Mesendoderm (in vitro differentiated cells): ENCODE data around the gene ARFGAP3.

Experiments used
- DNase-seq: peaks from one replicate; pipeline ENCODE4 v3.0.0; 2013
- H2AK5ac ChIP-seq: 2 replicates; pipeline ENCODE4 v1.6.1; 2013; ENCODE audit warnings: low read length, inconsistent platforms
- H2BK120ac ChIP-seq: 2 replicates; pipeline ENCODE4 v1.6.1; 2013; ENCODE audit warnings: low read depth, mild to moderate bottlenecking, low read length, moderate library complexity, mixed read lengths
- H2BK15ac ChIP-seq: replicated peaks from 2 replicates; pipeline ENCODE4 v1.6.1; 2013; ENCODE audit warnings: low read depth, mild to moderate bottlenecking, moderate library complexity
- H2BK5ac ChIP-seq: 2 replicates; pipeline ENCODE4 v1.6.1; 2013; ENCODE audit warnings: low read length, inconsistent platforms
- H3K18ac ChIP-seq: 2 replicates; pipeline ENCODE4 v1.6.1; 2013; ENCODE audit warnings: mild to moderate bottlenecking, low read length, mixed read lengths
- H3K23ac ChIP-seq: one replicate; pipeline ENCODE4 v1.6.1; 2013; ENCODE audit warnings: low read length
- H3K27ac ChIP-seq: 2 replicates; pipeline ENCODE4 v1.5.1; 2013; ENCODE audit warnings: low read depth, mild to moderate bottlenecking, inconsistent platforms, low read length, moderate library complexity
- H3K27me3 ChIP-seq: 2 replicates; pipeline ENCODE4 v1.6.1; 2013; ENCODE audit warnings: low read length, control low read depth, mild to moderate bottlenecking, inconsistent platforms; ENCODE audit not compliant: insufficient read depth, poor library complexity
- H3K36me3 ChIP-seq: 2 replicates; pipeline ENCODE4 v1.6.1; 2013; ENCODE audit warnings: low read length, inconsistent platforms; ENCODE audit not compliant: control insufficient read depth, insufficient read depth
- H3K4ac ChIP-seq: one replicate; pipeline ENCODE4 v1.6.1; 2013; ENCODE audit warnings: low read depth, mild to moderate bottlenecking, low read length, moderate library complexity
- H3K4me1 ChIP-seq: 2 replicates; pipeline ENCODE4 v1.6.1; 2013; ENCODE audit warnings: low read depth, low read length, inconsistent platforms; ENCODE audit not compliant: control insufficient read depth
- H3K4me2 ChIP-seq: 2 replicates; pipeline ENCODE4 v1.6.1; 2013; ENCODE audit warnings: low read length
- H3K4me3 ChIP-seq: 2 replicates; pipeline ENCODE4 v1.5.1; 2013; ENCODE audit warnings: mild to moderate bottlenecking, low read length
- H3K56ac ChIP-seq: one replicate; pipeline ENCODE4 v1.6.1; 2013; ENCODE audit warnings: low read length
- H3K79me1 ChIP-seq: 2 replicates; pipeline ENCODE4 v1.6.1; 2013; ENCODE audit warnings: low read length, inconsistent platforms
- H3K79me2 ChIP-seq: 2 replicates; pipeline ENCODE4 v1.6.1; 2013; ENCODE audit warnings: mild to moderate bottlenecking, low read length; ENCODE audit not compliant: control insufficient read depth, insufficient read depth
- H3K9ac ChIP-seq: 2 replicates; pipeline ENCODE4 v1.6.1; 2013; ENCODE audit warnings: low read length, inconsistent platforms
- H4K5ac ChIP-seq: one replicate; pipeline ENCODE4 v1.6.1; 2013; ENCODE audit warnings: low read length
- H4K8ac ChIP-seq: one replicate; pipeline ENCODE4 v1.6.1; 2013; ENCODE audit warnings: low read depth, mild to moderate bottlenecking, control low read depth, low read length, moderate library complexity
- WGBS: extraction: QIAGEN DNeasy Blood & Tissue Kit; methylation state at CpG from one replicate; pipeline ENCODE4 v1.1.7; 2013; ENCODE audit warnings: low lambda C conversion rate, missing lambda C conversion rate; ENCODE audit not compliant: insufficient coverage; ENCODE audit errors: extremely low coverage; 5-methylcytosine and 5-hydroxymethylcytosine counted together

The ARFGAP3 gene

DNA sequence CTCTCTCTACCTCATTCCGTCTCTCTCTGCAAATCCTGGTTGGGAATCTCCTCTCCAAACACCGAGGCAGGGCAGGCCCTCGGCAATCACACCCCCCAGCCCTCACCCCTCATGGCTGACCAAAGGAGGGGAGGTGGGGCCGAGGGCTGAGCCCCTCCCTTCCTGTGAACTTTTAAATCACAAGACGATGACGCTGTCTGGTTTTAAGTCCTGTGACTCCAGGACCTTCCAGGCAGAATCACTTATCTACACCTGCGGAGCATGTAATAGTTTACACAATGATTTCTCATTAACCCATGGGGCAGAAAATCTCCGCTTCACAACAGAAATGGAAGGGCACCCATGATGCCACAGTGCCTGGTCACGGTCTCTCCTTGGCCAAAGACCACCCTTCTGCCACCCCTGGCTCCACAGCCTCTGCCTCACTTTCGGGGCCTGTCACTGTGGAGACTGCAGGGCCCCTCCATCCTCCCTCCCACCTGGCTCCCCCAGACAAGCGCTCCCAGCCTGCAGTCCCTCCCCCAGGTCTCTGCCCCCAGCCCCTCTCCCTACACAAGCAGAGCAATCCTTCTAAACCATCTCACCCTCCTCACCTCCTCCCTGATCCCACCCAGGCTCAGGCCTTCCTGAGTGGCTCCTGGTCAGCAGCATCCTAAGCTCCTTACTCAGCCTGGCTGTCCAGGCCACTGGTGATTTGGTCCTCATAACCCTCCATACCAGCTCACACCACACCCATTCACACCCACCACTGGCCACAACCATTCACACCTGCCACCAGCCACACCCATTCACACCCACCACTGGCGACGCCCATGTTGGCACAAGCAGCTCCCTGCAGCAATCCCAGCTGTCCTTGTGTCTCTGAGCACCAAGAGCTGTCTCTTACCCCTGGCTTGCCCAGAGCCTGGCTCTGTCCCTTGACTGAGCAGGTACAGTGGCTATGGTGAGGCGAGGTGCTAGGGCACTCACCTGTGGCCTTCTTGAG, 30.7 kb upstream of the ARFGAP3 start:
- Histone ChIP-seq H3K4me1 (peaks cover 11% of the 10 kb centered on the region), H4K5ac (no peak overlapping the region), H3K56ac (no peak overlapping the region), H3K4ac (no peak overlapping the region), H3K18ac (no peak overlapping the region), H3K4me3 (no peak overlapping the region), H3K4me2 (no peak overlapping the region), H2BK15ac (no peak overlapping the region), H3K79me1 (peaks cover 2% of the 10 kb centered on the region), H3K27ac (no peak overlapping the region), H4K8ac (no peak overlapping the region), H2BK120ac (no peak overlapping the region), H3K36me3 (peaks cover 18% of the 10 kb centered on the region), H3K27me3 (no peaks in the 10 kb centered on the region), H2AK5ac (no peak overlapping the region), H2BK5ac (no peak overlapping the region), H3K9ac (no peak overlapping the region), H3K79me2 (no peaks in the 10 kb centered on the region), H3K23ac (no peak overlapping the region)
- DNase-seq, result no peak
- WGBS, result no CpG with 5 or more reads among the region's 14 CpGs

DNA sequence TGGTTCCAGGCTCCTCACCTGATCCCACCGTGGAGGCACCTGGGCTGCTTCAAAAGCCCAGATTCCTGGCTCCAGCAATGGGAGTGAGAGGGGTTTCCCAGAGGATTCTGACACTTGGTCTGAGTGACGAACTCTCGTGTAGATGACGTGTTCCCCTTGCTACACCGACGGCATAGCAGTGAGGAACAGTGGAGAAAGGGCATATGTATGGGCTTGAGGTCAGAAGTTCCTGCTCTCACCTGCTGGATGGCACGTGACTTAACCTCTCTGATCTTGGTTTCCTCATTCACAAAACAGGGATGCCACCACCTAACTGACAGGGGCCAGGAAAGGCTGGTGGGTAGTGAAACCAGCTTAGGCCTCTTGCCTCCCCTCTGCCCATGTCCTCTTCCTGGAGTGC, 30.0 kb upstream of the ARFGAP3 start:
- Histone ChIP-seq H3K4me1 (peaks cover 11% of the 10 kb centered on the region), H3K4ac (no peak overlapping the region), H2BK5ac (no peak overlapping the region), H4K5ac (no peak overlapping the region), H3K27ac (no peak overlapping the region), H3K79me2 (no peaks in the 10 kb centered on the region), H3K79me1 (peaks cover 2% of the 10 kb centered on the region), H3K18ac (no peak overlapping the region), H3K27me3 (no peaks in the 10 kb centered on the region), H3K56ac (no peak overlapping the region), H2AK5ac (no peak overlapping the region), H2BK120ac (no peak overlapping the region), H3K4me2 (no peak overlapping the region), H3K9ac (no peak overlapping the region), H4K8ac (no peak overlapping the region), H2BK15ac (no peak overlapping the region), H3K4me3 (no peak overlapping the region), H3K36me3 (peaks cover 18% of the 10 kb centered on the region), H3K23ac (no peak overlapping the region)
- WGBS, result no CpG with 5 or more reads among the region's 7 CpGs
- no peak for DNase-seq

DNA sequence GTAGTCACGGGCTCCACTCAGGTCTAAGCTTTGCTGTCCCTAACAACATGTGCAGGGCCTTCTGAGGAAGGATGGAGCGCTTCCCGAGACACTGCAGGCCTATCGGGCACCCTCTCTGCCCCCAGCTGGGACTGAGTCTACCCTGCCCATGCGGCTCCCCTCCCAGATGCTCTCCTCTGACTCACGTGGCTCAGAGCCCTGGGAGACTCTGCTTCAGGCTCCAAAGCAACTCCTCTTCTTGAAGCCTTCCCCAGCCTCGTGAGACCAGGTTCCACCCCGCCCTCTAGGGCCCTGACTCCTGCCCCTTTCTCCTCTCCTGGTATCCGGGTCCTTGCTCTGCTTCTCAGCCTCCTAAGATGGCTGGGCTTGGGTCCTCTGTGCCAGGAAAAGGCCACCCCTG, 28.4 kb upstream of the ARFGAP3 start:
- no peak overlapping the region for H3K4ac ChIP-seq
- H2BK120ac ChIP-seq, result no peak overlapping the region
- H2BK15ac ChIP-seq, result no peak overlapping the region
- H3K79me1 ChIP-seq, result peaks cover 2% of the 10 kb centered on the region
- no peak overlapping the region for H3K9ac ChIP-seq
- H3K36me3 ChIP-seq, result peaks cover 16% of the 10 kb centered on the region
- no peak overlapping the region for H4K5ac ChIP-seq
- peaks cover 11% of the 10 kb centered on the region for H3K4me1 ChIP-seq
- no CpG with 5 or more reads among the region's 9 CpGs for WGBS
- no peak overlapping the region for H3K4me3 ChIP-seq
- no peak overlapping the region for H2AK5ac ChIP-seq
- H2BK5ac ChIP-seq, result peak overlapping the region; percentile 59
- H4K8ac ChIP-seq, result no peak overlapping the region
- peak overlapping the region; percentile 67 for H3K56ac ChIP-seq
- H3K79me2 ChIP-seq, result no peaks in the 10 kb centered on the region
- H3K23ac ChIP-seq, result peak overlapping the region; percentile 80
- no peaks in the 10 kb centered on the region for H3K27me3 ChIP-seq
- peak overlapping the region; percentile 79 for H3K27ac ChIP-seq
- peak; percentile 57 for DNase-seq
- H3K18ac ChIP-seq, result peak overlapping the region; percentile 1
- H3K4me2 ChIP-seq, result no peak overlapping the region

DNA sequence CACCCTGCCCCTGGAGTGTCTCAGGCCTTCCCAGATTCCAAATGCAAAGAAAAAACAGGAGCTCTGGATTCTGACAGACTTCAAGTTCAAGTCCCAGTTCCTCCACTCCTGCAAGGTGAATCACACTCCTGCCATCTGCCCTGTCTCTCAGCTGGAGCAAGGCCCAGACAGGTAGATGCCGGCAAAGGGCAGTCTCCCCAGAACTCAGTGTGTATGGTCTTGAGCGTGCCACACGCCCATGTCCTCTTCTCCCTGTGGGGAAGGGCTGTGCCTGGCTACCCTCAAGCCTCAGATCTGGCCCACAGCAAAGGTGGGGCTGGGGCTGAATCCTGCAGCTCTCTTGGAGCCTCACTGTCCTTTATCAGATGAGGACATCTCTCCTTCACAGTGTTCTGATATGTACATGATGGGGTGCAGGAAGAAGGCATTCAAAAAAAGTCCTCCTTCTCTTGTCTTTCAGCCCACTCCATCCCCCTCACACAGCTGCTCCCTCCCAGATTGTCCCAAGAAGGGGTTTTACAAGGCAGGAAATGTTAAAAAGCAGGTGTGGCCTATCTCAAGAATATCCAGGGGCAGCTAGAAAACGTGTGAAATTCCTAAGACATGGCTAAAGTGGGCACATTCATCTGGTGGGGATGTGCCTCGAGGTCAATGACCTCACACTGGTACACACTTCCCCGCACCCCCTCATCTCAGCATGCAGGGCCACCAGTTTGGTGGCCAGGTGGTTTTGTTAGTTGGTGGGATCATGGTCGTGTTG, 27.7 kb upstream of the ARFGAP3 start:
- no peak overlapping the region for H2AK5ac ChIP-seq
- H3K27ac ChIP-seq, result peak overlapping the region; percentile 79
- no peak overlapping the region for H3K4me2 ChIP-seq
- H3K23ac ChIP-seq, result no peak overlapping the region
- H2BK120ac ChIP-seq, result no peak overlapping the region
- H4K8ac ChIP-seq, result no peak overlapping the region
- no peak overlapping the region for H3K9ac ChIP-seq
- peak overlapping the region; percentile 4 for H3K4ac ChIP-seq
- H2BK15ac ChIP-seq, result no peak overlapping the region
- no peak overlapping the region for H3K4me3 ChIP-seq
- peaks cover 16% of the 10 kb centered on the region for H3K36me3 ChIP-seq
- peaks cover 2% of the 10 kb centered on the region for H3K79me1 ChIP-seq
- H3K4me1 ChIP-seq, result peaks cover 11% of the 10 kb centered on the region
- H4K5ac ChIP-seq, result no peak overlapping the region
- H3K56ac ChIP-seq, result peak overlapping the region; percentile 58
- no CpG with 5 or more reads among the region's 7 CpGs for WGBS
- H3K18ac ChIP-seq, result peak overlapping the region; percentile 2
- peak; percentile 89 for DNase-seq
- no peaks in the 10 kb centered on the region for H3K27me3 ChIP-seq
- H3K79me2 ChIP-seq, result no peaks in the 10 kb centered on the region
- H2BK5ac ChIP-seq, result peak overlapping the region; percentile 22

DNA sequence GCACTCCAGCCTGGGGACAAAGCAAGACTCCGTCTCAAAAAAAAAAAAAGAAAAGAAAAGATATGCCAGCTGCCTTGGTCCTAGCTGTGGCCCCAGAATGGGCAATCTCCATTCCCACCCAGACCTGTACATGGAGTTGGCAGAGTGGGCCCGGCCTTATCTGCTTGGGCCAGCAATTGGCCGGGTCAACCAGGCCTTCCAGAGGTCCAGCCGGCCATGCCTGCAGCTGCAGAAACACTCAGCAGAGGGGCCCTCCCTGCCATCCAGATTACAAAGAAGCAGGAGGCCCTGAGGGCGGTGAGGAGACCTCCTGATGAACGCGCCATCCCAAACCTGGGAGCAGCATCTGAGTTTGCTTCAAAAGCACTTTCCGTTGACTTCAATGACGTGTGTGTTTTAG, 26.9 kb upstream of the ARFGAP3 start:
- no CpG with 5 or more reads among the region's 9 CpGs for WGBS
- Histone ChIP-seq H3K4me3 (no peak overlapping the region), H3K36me3 (peaks cover 16% of the 10 kb centered on the region), H4K5ac (no peak overlapping the region), H3K27ac (no peak overlapping the region), H3K18ac (no peak overlapping the region), H3K23ac (no peak overlapping the region), H3K79me1 (peaks cover 2% of the 10 kb centered on the region), H3K4ac (no peak overlapping the region), H2BK5ac (no peak overlapping the region), H3K9ac (no peak overlapping the region), H3K56ac (no peak overlapping the region), H3K27me3 (no peaks in the 10 kb centered on the region), H2AK5ac (no peak overlapping the region), H2BK120ac (no peak overlapping the region), H4K8ac (no peak overlapping the region), H2BK15ac (no peak overlapping the region), H3K79me2 (no peaks in the 10 kb centered on the region), H3K4me1 (peaks cover 11% of the 10 kb centered on the region), H3K4me2 (no peak overlapping the region)
- DNase-seq, result no peak
